GM12865 (cell line): ENCODE results near the gene EPHB2.

Experiments used
- DNase-seq: peaks from one replicate; pipeline ENCODE4 v3.0.0; 2010; ENCODE audit warnings: low read depth
- H3K4me3 ChIP-seq: 2 replicates; pipeline ENCODE4 v1.5.1; 2011; ENCODE audit warnings: mild to moderate bottlenecking, low read depth, low read length, control low read depth
- TF ChIP-seq, protein P1 (sequence below): IDR thresholded peaks from 2 replicates; pipeline ENCODE4 v1.5.1; 2011; ENCODE audit warnings: low read length, control low read depth, low read depth, inconsistent platforms; ENCODE audit not compliant: insufficient read depth; ENCODE audit errors: missing control alignments

EPHB2 gene

DNA sequence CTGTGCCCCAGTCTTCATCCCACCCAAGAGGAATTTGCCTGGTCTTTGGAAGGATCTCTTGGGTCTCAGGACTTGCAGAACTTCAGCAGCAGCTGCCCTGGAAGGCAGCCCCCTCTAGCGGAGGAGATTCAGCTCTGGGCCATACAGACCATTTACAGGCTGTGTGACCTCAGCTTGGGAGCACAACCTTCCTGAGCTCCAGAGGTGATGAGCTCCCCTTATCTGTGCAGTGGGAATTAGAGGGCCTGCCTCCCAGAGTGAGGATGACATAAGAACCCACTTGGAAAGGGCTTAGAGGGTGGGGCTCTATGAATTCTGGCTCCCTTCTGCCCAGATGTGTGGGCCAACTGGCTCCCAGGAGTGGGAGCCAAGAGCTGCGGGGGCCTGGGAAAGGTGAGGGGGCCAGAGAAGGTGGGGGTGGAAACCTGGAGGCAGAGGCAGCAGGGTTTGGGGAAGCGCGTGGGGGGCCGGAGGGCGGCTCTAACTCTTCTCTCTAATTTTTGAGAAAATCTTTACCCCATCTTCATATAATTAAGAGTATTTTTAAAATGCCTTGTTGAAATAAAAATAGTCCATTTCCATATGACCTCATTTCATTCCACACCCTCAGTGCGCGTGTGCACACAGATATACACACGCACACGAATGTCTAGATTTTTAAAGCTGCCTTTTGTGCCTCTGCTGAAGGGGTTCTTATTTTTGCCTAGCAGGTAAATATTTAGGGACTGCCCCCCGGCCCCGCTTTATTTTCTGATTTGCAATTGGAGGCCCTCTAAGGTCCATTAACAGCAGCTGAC lies 21.5 kb downstream of the EPHB2 start:
- H3K4me3 ChIP-seq: no peak overlapping the region
- TF ChIP-seq, protein P1, sequence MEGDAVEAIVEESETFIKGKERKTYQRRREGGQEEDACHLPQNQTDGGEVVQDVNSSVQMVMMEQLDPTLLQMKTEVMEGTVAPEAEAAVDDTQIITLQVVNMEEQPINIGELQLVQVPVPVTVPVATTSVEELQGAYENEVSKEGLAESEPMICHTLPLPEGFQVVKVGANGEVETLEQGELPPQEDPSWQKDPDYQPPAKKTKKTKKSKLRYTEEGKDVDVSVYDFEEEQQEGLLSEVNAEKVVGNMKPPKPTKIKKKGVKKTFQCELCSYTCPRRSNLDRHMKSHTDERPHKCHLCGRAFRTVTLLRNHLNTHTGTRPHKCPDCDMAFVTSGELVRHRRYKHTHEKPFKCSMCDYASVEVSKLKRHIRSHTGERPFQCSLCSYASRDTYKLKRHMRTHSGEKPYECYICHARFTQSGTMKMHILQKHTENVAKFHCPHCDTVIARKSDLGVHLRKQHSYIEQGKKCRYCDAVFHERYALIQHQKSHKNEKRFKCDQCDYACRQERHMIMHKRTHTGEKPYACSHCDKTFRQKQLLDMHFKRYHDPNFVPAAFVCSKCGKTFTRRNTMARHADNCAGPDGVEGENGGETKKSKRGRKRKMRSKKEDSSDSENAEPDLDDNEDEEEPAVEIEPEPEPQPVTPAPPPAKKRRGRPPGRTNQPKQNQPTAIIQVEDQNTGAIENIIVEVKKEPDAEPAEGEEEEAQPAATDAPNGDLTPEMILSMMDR: peak; percentile 40
- DNase-seq: peak; percentile 45

DNA sequence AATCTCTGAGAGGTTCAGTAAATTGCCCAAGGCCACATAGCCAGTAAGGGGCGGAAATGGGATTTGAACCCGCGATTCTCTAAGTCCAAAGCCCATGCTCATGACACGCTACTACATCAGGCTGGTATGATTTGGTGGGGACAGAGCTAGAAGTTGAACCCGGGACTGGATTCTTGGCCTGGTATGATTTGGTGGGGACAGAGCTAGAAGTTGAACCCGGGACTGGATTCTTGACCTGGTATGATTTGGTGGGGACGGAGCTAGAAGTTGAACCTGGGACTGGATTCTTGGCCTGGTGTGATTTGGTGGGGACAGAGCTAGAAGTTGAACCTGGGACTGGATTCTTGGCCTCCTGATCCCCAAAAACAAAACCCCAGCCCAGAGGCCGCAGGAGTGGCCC lies 23.0 kb downstream of the EPHB2 start:
- TF ChIP-seq, protein P1: no peak
- no peak for DNase-seq
- H3K4me3 ChIP-seq: no peak overlapping the region

DNA sequence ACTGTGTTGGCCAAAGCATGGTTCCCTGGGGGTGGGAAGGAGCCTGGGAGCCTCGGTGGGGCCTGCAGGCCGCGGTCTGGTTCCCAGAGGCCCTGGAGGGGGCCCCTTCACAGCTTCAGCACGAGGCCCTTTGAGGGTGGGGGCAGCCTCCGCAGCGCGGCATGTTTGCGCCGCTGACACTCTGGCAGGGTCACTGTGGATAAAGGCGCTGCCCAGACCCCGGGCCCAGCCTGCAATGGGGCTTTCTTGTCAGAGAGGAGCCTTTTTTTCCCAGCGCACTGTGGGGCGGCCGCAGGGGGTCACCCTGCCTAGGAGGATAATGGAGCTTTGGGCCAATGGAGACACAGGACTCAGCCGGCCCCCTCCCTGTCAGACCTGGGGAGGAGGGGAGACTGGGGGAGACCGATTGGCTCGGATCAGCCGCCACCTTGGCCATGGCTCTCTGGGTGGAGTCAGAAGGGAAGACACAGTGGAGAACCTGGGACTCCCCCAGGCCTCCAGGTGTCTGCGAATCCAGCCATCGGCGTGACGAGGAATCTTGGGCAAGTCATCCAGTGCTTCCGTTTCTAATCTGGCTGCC lies 26.0 kb downstream of the EPHB2 start:
- no peak overlapping the region for H3K4me3 ChIP-seq
- TF ChIP-seq, protein P1: no peak
- no peak for DNase-seq

DNA sequence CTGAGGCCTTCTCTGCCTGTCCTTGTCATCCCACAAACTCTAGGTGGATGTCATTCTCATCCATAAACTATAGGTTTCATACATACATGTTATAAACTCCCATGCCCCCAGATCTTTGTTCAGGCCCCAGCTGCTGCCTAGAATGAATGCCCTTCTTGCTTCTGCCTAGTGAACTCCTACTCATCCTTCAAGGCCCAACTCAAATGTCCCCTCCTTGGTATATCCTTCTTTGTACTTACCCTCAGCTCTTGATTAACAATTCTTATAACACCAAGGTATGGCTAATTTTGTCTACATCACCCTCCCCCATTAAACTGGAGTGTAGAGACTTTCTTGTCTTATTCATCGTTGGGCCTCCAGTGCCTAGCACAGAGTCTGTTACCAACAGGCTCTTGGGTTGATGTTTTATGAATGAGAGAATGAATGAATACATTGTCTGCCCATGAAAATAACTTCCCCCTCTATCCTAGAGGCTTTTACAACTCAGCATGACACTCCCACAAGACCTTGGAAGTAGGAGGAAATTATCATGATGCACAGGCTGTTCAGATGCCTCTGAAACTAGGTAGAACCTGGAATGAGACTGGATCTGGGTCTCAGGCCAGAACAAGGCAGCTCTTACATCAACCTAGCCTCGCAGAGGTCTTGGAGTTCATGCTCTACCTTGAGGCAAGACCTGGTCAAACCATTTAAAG lies 26.9 kb downstream of the EPHB2 start:
- no peak for DNase-seq
- TF ChIP-seq, protein P1: no peak
- no peak overlapping the region for H3K4me3 ChIP-seq

DNA sequence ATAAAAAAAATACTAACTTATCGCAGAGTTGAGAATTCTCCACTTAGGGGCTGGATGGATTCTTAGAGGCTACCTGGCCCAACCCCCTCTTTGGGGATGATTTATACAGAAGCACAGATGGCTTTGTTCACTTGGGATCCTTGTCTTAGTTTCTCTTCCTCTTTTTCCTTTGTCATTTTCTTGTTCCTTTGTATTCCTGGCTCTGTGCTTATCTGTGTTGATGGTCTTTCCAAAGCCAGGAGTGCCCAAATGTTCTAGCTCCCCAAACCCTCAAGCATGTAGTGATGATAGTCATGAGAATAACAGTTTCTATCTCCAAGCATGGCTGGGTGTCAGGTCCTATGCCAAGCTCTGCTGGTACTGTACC lies 27.4 kb downstream of the EPHB2 start:
- no peak for DNase-seq
- no peak overlapping the region for H3K4me3 ChIP-seq
- TF ChIP-seq, protein P1: no peak

DNA sequence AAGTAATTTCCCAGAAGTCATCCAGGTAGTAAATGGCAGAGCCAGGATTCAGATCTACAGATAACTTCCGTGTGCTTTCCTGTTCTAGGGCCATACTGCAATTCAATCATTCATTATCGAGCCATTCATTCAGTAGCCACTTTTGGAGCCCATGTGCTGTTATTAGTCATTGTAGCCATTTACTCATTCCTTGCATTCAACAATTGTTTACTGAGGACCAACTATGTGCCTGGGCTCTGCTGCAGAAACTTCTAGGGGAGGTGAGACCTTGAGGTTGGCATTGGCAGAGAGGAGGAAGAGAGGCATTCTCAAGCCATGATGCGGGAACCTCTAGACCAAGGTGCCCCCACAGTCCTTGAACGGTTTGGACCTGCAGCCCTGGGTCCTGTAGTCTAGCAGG lies 27.9 kb downstream of the EPHB2 start:
- DNase-seq: no peak
- TF ChIP-seq, protein P1: no peak
- H3K4me3 ChIP-seq: no peak overlapping the region
